Hepatocyte (in vitro differentiated cells): Measurements from ENCODE around the gene NSUN4. TPM values are rescaled to one million over a fixed set of nuclear protein-coding genes. Genes with fewer than 3 reads are reported as not detected.
A peak's percentile ranks its signal among the peaks of the same experiment; 100 is the strongest.
"Not testable (repeated sequence)": the region's sequence is repeated elsewhere in the genome, so short reads cannot be mapped to it uniquely, and the experiment has no call there.

Source experiments
- DNase-seq: peaks from one replicate; pipeline ENCODE4 v3.0.0-alpha.2; 2016; ENCODE audit warnings: low spot score
- H2AFZ ChIP-seq: fragments of 200-600 bp; sonication (generic); 2 replicates; pipeline ENCODE4 v1.6.0; 2016; ENCODE audit warnings: antibody characterized with exemption, mild to moderate bottlenecking
- H3K27ac ChIP-seq: fragments of 200-600 bp; sonication (generic); 2 replicates; pipeline ENCODE4 v1.5.1; 2016; ENCODE audit warnings: mild to moderate bottlenecking
- H3K27me3 ChIP-seq: fragments of 200-600 bp; sonication (generic); 2 replicates; pipeline ENCODE4 v1.6.1; 2016
- H3K36me3 ChIP-seq: fragments of 200-600 bp; sonication (generic); replicated peaks from 2 replicates; pipeline ENCODE4 v1.5.1; 2016; ENCODE audit warnings: low read depth; ENCODE audit not compliant: insufficient read depth
- H3K4me1 ChIP-seq: fragments of 200-600 bp; sonication (generic); 2 replicates; pipeline ENCODE4 v1.5.1; 2016; ENCODE audit warnings: mild to moderate bottlenecking, moderate library complexity; ENCODE audit not compliant: insufficient read depth
- H3K4me2 ChIP-seq: fragments of 200-600 bp; sonication (generic); 2 replicates; pipeline ENCODE4 v1.6.0; 2016
- H3K4me3 ChIP-seq: fragments of 200-600 bp; sonication (generic); 2 replicates; pipeline ENCODE4 v1.5.1; 2016; ENCODE audit warnings: mild to moderate bottlenecking
- H3K79me2 ChIP-seq: fragments of 200-600 bp; sonication (generic); 2 replicates; pipeline ENCODE4 v1.6.0; 2017; ENCODE audit warnings: mild to moderate bottlenecking
- H3K9me2 ChIP-seq: fragments of 200-600 bp; sonication (generic); replicated peaks from 2 replicates; pipeline ENCODE4 v1.6.0; 2017; ENCODE audit warnings: mild to moderate bottlenecking; ENCODE audit not compliant: insufficient read depth
- H3K9me3 ChIP-seq: fragments of 200-600 bp; sonication (generic); 2 replicates; pipeline ENCODE4 v1.5.1; 2016; ENCODE audit warnings: low read depth, mild to moderate bottlenecking
- H4K20me1 ChIP-seq: fragments of 200-600 bp; sonication (generic); 2 replicates; pipeline ENCODE4 v1.6.0; 2016; ENCODE audit warnings: mild to moderate bottlenecking; ENCODE audit not compliant: insufficient read depth, poor library complexity, severe bottlenecking
- EZH2 ChIP-seq: fragments of 200-600 bp; sonication (generic); IDR thresholded peaks from 2 replicates; pipeline ENCODE4 v1.6.1; 2016; ENCODE audit warnings: antibody characterized with exemption, mild to moderate bottlenecking, borderline replicate concordance
- EZH2phosphoT487 ChIP-seq: fragments of 200-600 bp; sonication (generic); IDR thresholded peaks from one replicate; pipeline ENCODE4 v1.6.1; 2018; ENCODE audit warnings: antibody characterized with exemption, mild to moderate bottlenecking, low read depth, moderate library complexity; ENCODE audit not compliant: unreplicated experiment, severe bottlenecking
- WGBS: methylation state at CpG from one replicate; pipeline ENCODE4 v1.1.6; 2016; ENCODE audit warnings: low lambda C conversion rate; ENCODE audit errors: missing lambda C conversion rate; 5-methylcytosine and 5-hydroxymethylcytosine counted together
- polyA plus RNA-seq: library from polyadenylated mRNA; unstranded; fragments of >200 nt; fragmentation: Nextera tagmentation; extraction: Ambion mirVana; gene quantifications from 2 replicates; pipeline ENCODE4 v1.2.1, GENCODE V29; 2016
- total RNA-seq: library from RNA; depleted of rRNA; stranded (reverse); fragments of >200 nt; gene quantifications from 2 replicates; pipeline ENCODE4 v1.2.3, GENCODE V29; 2014
- TF ChIP-seq, protein P1 (sequence below): fragments of 200-600 bp; sonication (generic); IDR thresholded peaks from 2 replicates; pipeline ENCODE4 v1.5.1; 2016; ENCODE audit warnings: antibody characterized with exemption, mild to moderate bottlenecking; ENCODE audit not compliant: poor library complexity

NSUN4 gene
- total and polyA plus RNA-seq, 2 experiments from 2014 or later, result 20.5 to 21.2 TPM

DNA sequence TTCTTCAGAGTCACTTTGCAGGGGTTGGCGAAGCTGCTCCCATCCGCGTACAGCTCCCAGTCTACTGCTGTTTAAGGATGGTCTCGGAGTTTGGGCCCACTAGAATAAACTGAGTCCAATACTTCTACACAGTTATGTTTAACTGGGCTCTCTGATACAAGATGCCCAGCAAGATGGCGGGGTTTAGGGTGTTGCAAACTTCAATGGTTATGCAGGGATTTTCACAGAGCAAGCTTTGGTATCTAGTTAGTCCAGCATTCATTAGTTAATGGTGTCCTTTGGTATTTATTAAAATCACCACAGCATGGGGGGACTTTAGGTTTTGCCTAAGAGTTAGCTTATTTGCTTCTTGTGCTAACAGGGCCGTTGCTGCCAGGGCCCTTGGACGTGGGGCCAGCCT, 12.4 kb upstream of the NSUN4 start:
- H3K4me1 ChIP-seq, H3K9me3 ChIP-seq, H3K36me3 ChIP-seq, H3K27me3 ChIP-seq, H3K79me2 ChIP-seq, H3K4me3 ChIP-seq, H3K4me2 ChIP-seq, DNase-seq, H2AFZ ChIP-seq, H3K9me2 ChIP-seq, H4K20me1 ChIP-seq, H3K27ac ChIP-seq: not testable (repeated sequence)
- WGBS, result 92% methylated on average over 7 of the region's 7 CpGs

GRCh38 chr1:46329807-46330206, 10.8 kb upstream of the NSUN4 start:
- H4K20me1 ChIP-seq, H3K4me1 ChIP-seq, H3K79me2 ChIP-seq, DNase-seq, H2AFZ ChIP-seq, H3K4me3 ChIP-seq, H3K4me2 ChIP-seq, H3K9me2 ChIP-seq, H3K27ac ChIP-seq, H3K27me3 ChIP-seq, H3K9me3 ChIP-seq, H3K36me3 ChIP-seq: not testable (repeated sequence)
- WGBS, result 60% methylated on average over 7 of the region's 7 CpGs

- DNase-seq, H3K27me3 ChIP-seq, H3K9me2 ChIP-seq, H3K9me3 ChIP-seq, H3K4me3 ChIP-seq, H4K20me1 ChIP-seq, H3K27ac ChIP-seq, H3K4me2 ChIP-seq, H3K79me2 ChIP-seq, H3K36me3 ChIP-seq, H2AFZ ChIP-seq, H3K4me1 ChIP-seq: not testable (repeated sequence)
- WGBS, result 89% methylated on average over 2 of the region's 2 CpGs
Observed at GRCh38 chr1:46330381-46330780, 10.2 kb upstream of the NSUN4 start.

DNA sequence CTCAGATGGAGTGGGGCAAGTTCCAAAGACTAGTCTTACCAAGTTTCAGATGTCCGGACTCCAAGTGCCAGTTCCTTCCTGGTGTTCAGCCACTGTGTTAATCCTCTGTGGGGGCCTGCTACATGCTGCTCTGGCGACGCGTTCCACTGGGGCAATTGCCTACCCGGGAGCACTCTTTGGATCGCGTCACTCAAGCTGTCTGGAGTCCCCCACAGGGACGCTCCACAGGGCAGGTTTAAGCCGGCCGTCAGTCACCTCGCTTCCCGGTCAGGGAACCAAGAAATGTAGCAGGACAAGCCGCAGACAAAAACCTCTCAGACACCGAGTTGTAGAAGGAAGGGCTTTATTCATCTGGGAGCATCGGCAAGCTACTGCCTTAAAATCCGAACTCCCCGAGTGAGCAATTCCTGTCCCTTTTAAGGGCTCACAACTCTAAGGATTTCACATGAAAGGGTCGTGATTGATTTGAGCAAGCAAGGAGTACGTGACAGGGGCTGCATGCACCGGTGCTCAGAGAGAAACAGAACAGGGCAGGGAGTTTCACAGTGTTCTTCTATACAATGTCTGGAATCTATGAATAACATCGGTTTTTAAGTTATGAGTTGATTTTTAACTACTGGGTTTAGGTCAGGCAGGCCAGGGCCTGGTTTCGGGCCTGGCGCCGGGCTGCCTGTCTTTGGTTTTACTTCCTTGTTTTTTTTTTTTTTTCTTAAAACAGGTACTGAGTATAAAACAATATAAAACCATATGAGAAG, 8.6 kb upstream of the NSUN4 start:
- not testable (repeated sequence) for H3K27ac ChIP-seq, H3K9me2 ChIP-seq, H3K27me3 ChIP-seq, H3K36me3 ChIP-seq, DNase-seq, H2AFZ ChIP-seq, H3K4me2 ChIP-seq, H3K4me1 ChIP-seq, H3K79me2 ChIP-seq, H4K20me1 ChIP-seq, H3K9me3 ChIP-seq, H3K4me3 ChIP-seq
- WGBS, result 78% methylated on average over 24 of the region's 24 CpGs

- DNase-seq, result peak; percentile 45
- Histone ChIP-seq H3K36me3 (no peaks in the 10 kb centered on the region), H3K27ac (no peak overlapping the region), H3K4me3 (no peak overlapping the region), H3K9me2 (no peaks in the 10 kb centered on the region), H3K9me3 (no peaks in the 10 kb centered on the region), H3K79me2 (no peaks in the 10 kb centered on the region), H2AFZ (no peak overlapping the region), H3K4me1 (no peaks in the 10 kb centered on the region), H3K4me2 (no peak overlapping the region), H3K27me3 (no peaks in the 10 kb centered on the region), H4K20me1 (no peaks in the 10 kb centered on the region)
- 71% methylated on average over 9 of the region's 9 CpGs for WGBS
- TF ChIP-seq EZH2 (no peak), EZH2phosphoT487 (no peak)
- TF ChIP-seq, protein P1, sequence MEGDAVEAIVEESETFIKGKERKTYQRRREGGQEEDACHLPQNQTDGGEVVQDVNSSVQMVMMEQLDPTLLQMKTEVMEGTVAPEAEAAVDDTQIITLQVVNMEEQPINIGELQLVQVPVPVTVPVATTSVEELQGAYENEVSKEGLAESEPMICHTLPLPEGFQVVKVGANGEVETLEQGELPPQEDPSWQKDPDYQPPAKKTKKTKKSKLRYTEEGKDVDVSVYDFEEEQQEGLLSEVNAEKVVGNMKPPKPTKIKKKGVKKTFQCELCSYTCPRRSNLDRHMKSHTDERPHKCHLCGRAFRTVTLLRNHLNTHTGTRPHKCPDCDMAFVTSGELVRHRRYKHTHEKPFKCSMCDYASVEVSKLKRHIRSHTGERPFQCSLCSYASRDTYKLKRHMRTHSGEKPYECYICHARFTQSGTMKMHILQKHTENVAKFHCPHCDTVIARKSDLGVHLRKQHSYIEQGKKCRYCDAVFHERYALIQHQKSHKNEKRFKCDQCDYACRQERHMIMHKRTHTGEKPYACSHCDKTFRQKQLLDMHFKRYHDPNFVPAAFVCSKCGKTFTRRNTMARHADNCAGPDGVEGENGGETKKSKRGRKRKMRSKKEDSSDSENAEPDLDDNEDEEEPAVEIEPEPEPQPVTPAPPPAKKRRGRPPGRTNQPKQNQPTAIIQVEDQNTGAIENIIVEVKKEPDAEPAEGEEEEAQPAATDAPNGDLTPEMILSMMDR, result peak; percentile 42
Observed at GRCh38 chr1:46333300-46334029, 7.1 kb upstream of the NSUN4 start.
